ENCODE measurements around the gene AKT3. TPM values are rescaled to one million over a fixed set of nuclear protein-coding genes. Genes with fewer than 3 reads are reported as not detected.

The AKT3 gene
- polyA plus RNA-seq, 3 donors: 0.81 to 1.7 (median 1.4) TPM

DNA sequence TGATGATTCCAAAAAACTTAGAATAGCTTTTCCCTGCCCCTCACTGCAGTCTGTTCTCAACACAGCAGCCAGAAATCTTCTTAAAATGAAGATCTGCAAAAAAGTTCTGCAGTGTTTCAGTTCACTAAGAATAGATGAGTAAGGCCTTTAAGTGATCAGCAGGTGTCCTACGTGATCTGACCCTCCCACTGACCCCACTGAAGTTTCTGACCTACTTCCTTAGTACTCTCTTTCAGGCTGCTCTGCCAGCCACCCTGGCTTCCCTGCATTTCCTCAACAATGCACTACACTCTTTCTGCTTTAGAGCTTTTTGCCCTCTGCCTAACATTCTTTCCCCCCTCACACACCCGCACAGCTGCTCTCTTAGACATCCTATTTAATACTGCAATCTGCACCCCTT, 182.5 kb downstream of the AKT3 start:
- H4K20me1 ChIP-seq (ENCODE audit: insufficient read depth, low read length): no peaks in the 10 kb centered on the region
- no peaks in the 10 kb centered on the region for H3K4me1 ChIP-seq (ENCODE audit: control insufficient read depth in 1 of 2, insufficient read depth in 2 of 2, low read length in 2 of 2)
- peaks cover 0 to 10% of the 10 kb centered on the region in 2 donors for H3K36me3 ChIP-seq (replicated peaks in 1 of 2; ENCODE audit: control insufficient read depth in 1 of 2, insufficient read depth in 2 of 2, low read length in 2 of 2)
- H3K27me3 ChIP-seq (ENCODE audit: control insufficient read depth in 2 of 2, insufficient read depth in 2 of 2, low read length in 2 of 2): no peaks in the 10 kb centered on the region
- Mint-ChIP-seq H3K4me1 (peaks cover 8% of the 10 kb centered on the region), H3K36me3 (peaks cover 7 to 8% of the 10 kb centered on the region in 2 donors), H3K27me3 (ENCODE audit: low read depth in 3 of 3) (no peaks in the 10 kb centered on the region), H3K9me3 (peaks cover 0 to 10% (median 2%) of the 10 kb centered on the region in 7 donors), H3K4me3 (no peak overlapping the region), H3K27ac (peak overlapping the region in 3 of 7 donors; percentile 2 to 34 (median 29))
- no peaks in the 10 kb centered on the region for H3K9me3 ChIP-seq (replicated peaks in 1 of 2; ENCODE audit: control insufficient read depth in 1 of 2, insufficient read depth in 1 of 2, low read length in 2 of 2)
- TF ChIP-seq, protein P1, sequence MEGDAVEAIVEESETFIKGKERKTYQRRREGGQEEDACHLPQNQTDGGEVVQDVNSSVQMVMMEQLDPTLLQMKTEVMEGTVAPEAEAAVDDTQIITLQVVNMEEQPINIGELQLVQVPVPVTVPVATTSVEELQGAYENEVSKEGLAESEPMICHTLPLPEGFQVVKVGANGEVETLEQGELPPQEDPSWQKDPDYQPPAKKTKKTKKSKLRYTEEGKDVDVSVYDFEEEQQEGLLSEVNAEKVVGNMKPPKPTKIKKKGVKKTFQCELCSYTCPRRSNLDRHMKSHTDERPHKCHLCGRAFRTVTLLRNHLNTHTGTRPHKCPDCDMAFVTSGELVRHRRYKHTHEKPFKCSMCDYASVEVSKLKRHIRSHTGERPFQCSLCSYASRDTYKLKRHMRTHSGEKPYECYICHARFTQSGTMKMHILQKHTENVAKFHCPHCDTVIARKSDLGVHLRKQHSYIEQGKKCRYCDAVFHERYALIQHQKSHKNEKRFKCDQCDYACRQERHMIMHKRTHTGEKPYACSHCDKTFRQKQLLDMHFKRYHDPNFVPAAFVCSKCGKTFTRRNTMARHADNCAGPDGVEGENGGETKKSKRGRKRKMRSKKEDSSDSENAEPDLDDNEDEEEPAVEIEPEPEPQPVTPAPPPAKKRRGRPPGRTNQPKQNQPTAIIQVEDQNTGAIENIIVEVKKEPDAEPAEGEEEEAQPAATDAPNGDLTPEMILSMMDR (IDR thresholded peaks at IDR 0.05): no peak
- H2AFZ ChIP-seq (ENCODE audit: insufficient read depth, low read depth, low read length, poor library complexity, severe bottlenecking): no peak overlapping the region
- H3K27ac ChIP-seq (ENCODE audit: low read depth in 1 of 2, low read length in 2 of 2): no peak overlapping the region
- H3K4me3 ChIP-seq (replicated peaks in 1 of 3; ENCODE audit: low read depth in 2 of 3, low read length in 3 of 3): no peak overlapping the region
- H3K9ac ChIP-seq (ENCODE audit: insufficient read depth, low read length, poor library complexity, severe bottlenecking): no peak overlapping the region
- intact Hi-C loops (cut with micrococcal nuclease): no loop called here
- H3K79me2 ChIP-seq (ENCODE audit: insufficient read depth, low read length): no peaks in the 10 kb centered on the region
- 100% methylated on average over 2 of the region's 2 CpGs for WGBS (ENCODE audit: insufficient coverage)
- no peak for DNase-seq
- no peak overlapping the region for H3K4me2 ChIP-seq (replicated peaks; ENCODE audit: extremely low read depth, low read length, poor library complexity, severe bottlenecking)

DNA sequence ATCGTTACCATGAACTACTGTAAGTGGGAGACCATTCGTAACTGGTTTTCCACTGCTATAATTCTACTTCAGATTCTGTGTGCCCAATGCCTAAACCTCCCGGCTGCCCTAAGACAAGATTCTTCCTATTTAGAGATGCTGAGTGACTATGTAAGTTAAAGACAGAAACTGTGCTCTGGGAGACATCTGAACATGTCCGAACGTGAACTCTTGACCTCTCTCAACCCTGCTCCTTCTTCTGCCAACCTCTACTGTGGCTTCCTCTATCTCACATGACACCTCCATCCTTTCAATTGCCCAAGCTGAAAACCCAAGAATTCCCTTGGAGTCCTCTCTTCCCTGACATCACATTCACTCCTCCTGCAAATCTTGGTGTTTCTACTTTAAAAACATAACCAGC, 182.9 kb downstream of the AKT3 start:
- Mint-ChIP-seq H3K27ac (peak overlapping the region in 2 of 7 donors; percentile 2 to 34), H3K27me3 (ENCODE audit: low read depth in 3 of 3) (no peaks in the 10 kb centered on the region), H3K4me3 (no peak overlapping the region), H3K4me1 (peaks cover 8% of the 10 kb centered on the region), H3K36me3 (peaks cover 7 to 8% of the 10 kb centered on the region in 2 donors), H3K9me3 (peaks cover 0 to 10% (median 2%) of the 10 kb centered on the region in 7 donors)
- no peak for DNase-seq
- Histone ChIP-seq H4K20me1 (ENCODE audit: insufficient read depth, low read length) (no peaks in the 10 kb centered on the region), H3K79me2 (ENCODE audit: insufficient read depth, low read length) (no peaks in the 10 kb centered on the region), H3K36me3 (replicated peaks in 1 of 2; ENCODE audit: control insufficient read depth in 1 of 2, insufficient read depth in 2 of 2, low read length in 2 of 2) (peaks cover 0 to 10% of the 10 kb centered on the region in 2 donors), H3K9me3 (replicated peaks in 1 of 2; ENCODE audit: control insufficient read depth in 1 of 2, insufficient read depth in 1 of 2, low read length in 2 of 2) (no peaks in the 10 kb centered on the region), H3K4me1 (ENCODE audit: control insufficient read depth in 1 of 2, insufficient read depth in 2 of 2, low read length in 2 of 2) (no peaks in the 10 kb centered on the region), H3K9ac (ENCODE audit: insufficient read depth, low read length, poor library complexity, severe bottlenecking) (no peak overlapping the region), H3K27ac (ENCODE audit: low read depth in 1 of 2, low read length in 2 of 2) (no peak overlapping the region), H3K4me2 (replicated peaks; ENCODE audit: extremely low read depth, low read length, poor library complexity, severe bottlenecking) (no peak overlapping the region), H3K27me3 (ENCODE audit: control insufficient read depth in 2 of 2, insufficient read depth in 2 of 2, low read length in 2 of 2) (no peaks in the 10 kb centered on the region), H3K4me3 (replicated peaks in 1 of 3; ENCODE audit: low read depth in 2 of 3, low read length in 3 of 3) (no peak overlapping the region), H2AFZ (ENCODE audit: insufficient read depth, low read depth, low read length, poor library complexity, severe bottlenecking) (no peak overlapping the region)
- TF ChIP-seq, protein P1 (IDR thresholded peaks at IDR 0.05): no peak
- intact Hi-C loops (cut with micrococcal nuclease): no loop called here
- WGBS (ENCODE audit: insufficient coverage): 96% methylated on average over 4 of the region's 5 CpGs

Data from CD14-positive monocyte (primary cell).